ENCODE measurements around the gene SERHL2. TPM values are rescaled to one million over a fixed set of nuclear protein-coding genes. Genes with fewer than 3 reads are reported as not detected.
"Not testable (repeated sequence)": the region's sequence is repeated elsewhere in the genome, so short reads cannot be mapped to it uniquely, and the experiment has no call there.

SERHL2 gene
- total RNA-seq (2014; rRNA removed; shearing (Covaris generic)), result not detected in 2 replicates

- DNase-seq (ENCODE audit: low spot score), result no peak
Measured at GRCh38 chr22:42553475-42554361, at the start of gene SERHL2. TSS of gene SERHL2 (plus strand) at chr22:42553956. CDS start at chr22:42554021, 65 bp downstream.

- not testable (repeated sequence) for DNase-seq (ENCODE audit: low spot score)
Measured at GRCh38 chr22:42508327-42508974, 45.3 kb upstream of the SERHL2 start.

GRCh38 chr22:42508975-42509364 is 44.8 kb upstream of the SERHL2 start:
- DNase-seq (ENCODE audit: low spot score), result not testable (repeated sequence)

- DNase-seq (ENCODE audit: low spot score), result no peak
Measured at GRCh38 chr22:42509548-42509947, 44.2 kb upstream of the SERHL2 start.

- DNase-seq (ENCODE audit: low spot score), result no peak
Measured at GRCh38 chr22:42511401-42511891, 42.3 kb upstream of the SERHL2 start.

GRCh38 chr22:42512273-42512990 is 41.3 kb upstream of the SERHL2 start:
- not testable (repeated sequence) for DNase-seq (ENCODE audit: low spot score)

- DNase-seq (ENCODE audit: low spot score), result not testable (repeated sequence)
Measured at GRCh38 chr22:42514331-42514730, 39.4 kb upstream of the SERHL2 start.

- DNase-seq (ENCODE audit: low spot score), result not testable (repeated sequence)
Measured at GRCh38 chr22:42515304-42515703, 38.5 kb upstream of the SERHL2 start.

GRCh38 chr22:42515896-42516295 is 37.9 kb upstream of the SERHL2 start:
- DNase-seq (ENCODE audit: low spot score), result no peak

- not testable (repeated sequence) for DNase-seq (ENCODE audit: low spot score)
Measured at GRCh38 chr22:42517103-42517502, 36.7 kb upstream of the SERHL2 start.

- not testable (repeated sequence) for DNase-seq (ENCODE audit: low spot score)
Measured at GRCh38 chr22:42518638-42519524, 34.9 kb upstream of the SERHL2 start.

GRCh38 chr22:42519525-42520401 is 34.0 kb upstream of the SERHL2 start, which contains the start of gene RRP7A:
TSS of gene RRP7A (minus strand) at chr22:42519796. CDS start at chr22:42519786, 10 bp downstream.
- DNase-seq (ENCODE audit: low spot score), result peak; percentile 51

- DNase-seq (ENCODE audit: low spot score), result no peak
Measured at GRCh38 chr22:42521228-42521546, 32.6 kb upstream of the SERHL2 start.

GRCh38 chr22:42522546-42522945 is 31.2 kb upstream of the SERHL2 start:
- no peak for DNase-seq (ENCODE audit: low spot score)

GRCh38 chr22:42528591-42529307 is 25.0 kb upstream of the SERHL2 start:
- no peak for DNase-seq (ENCODE audit: low spot score)

- DNase-seq (ENCODE audit: low spot score), result not testable (repeated sequence)
Measured at GRCh38 chr22:42529435-42529834, 24.3 kb upstream of the SERHL2 start.

- DNase-seq (ENCODE audit: low spot score), result not testable (repeated sequence)
Measured at GRCh38 chr22:42531401-42532084, 22.2 kb upstream of the SERHL2 start.

GRCh38 chr22:42533638-42533977 is 20.1 kb upstream of the SERHL2 start:
- no peak for DNase-seq (ENCODE audit: low spot score)

Data from HT-29 (cell line).